K562 (cell line): Measurements from ENCODE around the gene TMEM39A.

Experiments used
- CREB1 ChIP-seq, 2 experiments: sonication (generic) in 1 of 2; formaldehyde crosslinking in 1 of 2; IDR thresholded peaks; 2 replicates each; pipeline versions ENCODE4 v1.6.1 to v1.8.0; 2012 to 2022; ENCODE audit warnings: inconsistent platforms in 1 of 2, mild to moderate bottlenecking in 1 of 2, missing genetic modification reagents in 1 of 2, moderate library complexity in 1 of 2
- RAD21 ChIP-seq, 2 experiments: fragments of 250-450 bp in 1 of 2; fragments of 450-650 bp in 1 of 2; sonication (Bioruptor Pico) in 1 of 2; formaldehyde crosslinking in 1 of 2; IDR thresholded peaks in 1 of 2; conservative IDR thresholded peaks in 1 of 2; 2 replicates each; pipeline versions ENCODE4 v1.4.0 to v1.8.0; 2020 to 2022; ENCODE audit warnings: mild to moderate bottlenecking in 2 of 2, moderate library complexity in 1 of 2
- TF ChIP-seq, protein P1 (sequence below): fragments of 450-650 bp; IDR thresholded peaks from 2 replicates; pipeline ENCODE4 v1.6.1; 2016

DNA sequence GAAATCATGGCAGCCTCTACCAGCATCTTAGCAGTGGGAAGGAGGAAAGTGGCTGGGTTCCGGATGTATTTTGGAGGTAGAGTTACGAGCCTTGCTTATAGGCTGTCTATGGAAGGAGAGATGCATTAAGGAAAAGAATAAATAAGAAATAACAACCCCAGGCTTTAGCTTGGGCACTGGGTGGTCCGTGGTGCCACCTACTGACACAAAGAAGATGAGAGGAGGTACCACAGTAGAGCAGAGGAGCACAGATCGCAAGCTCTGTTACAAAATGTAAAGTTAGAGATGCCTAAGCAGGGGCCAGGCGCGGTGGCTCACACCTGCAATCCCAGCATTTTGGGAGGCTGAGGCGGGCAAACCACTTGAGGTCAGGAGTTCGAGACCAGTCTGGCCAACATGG, 74.8 kb downstream of the TMEM39A start:
- TF ChIP-seq RAD21 (CRISPR knock-in tag; conservative IDR thresholded peaks at IDR 0.05 in 1 of 2, IDR thresholded peaks at IDR 0.05 in 1 of 2) (peak; percentile 62 to 75), CREB1 (IDR thresholded peaks at IDR 0.05) (no peak), CREB1 (CRISPR knock-in tag; IDR thresholded peaks at IDR 0.05) (no peak)
- TF ChIP-seq, protein P1, sequence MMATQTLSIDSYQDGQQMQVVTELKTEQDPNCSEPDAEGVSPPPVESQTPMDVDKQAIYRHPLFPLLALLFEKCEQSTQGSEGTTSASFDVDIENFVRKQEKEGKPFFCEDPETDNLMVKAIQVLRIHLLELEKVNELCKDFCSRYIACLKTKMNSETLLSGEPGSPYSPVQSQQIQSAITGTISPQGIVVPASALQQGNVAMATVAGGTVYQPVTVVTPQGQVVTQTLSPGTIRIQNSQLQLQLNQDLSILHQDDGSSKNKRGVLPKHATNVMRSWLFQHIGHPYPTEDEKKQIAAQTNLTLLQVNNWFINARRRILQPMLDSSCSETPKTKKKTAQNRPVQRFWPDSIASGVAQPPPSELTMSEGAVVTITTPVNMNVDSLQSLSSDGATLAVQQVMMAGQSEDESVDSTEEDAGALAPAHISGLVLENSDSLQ: no peak
